HTR-8/SVneo (cell line): Measurements from ENCODE around the gene AP1G2.

Experiments used
- DNase-seq: peaks from one replicate; pipeline ENCODE4 v3.0.0; 2011; ENCODE audit warnings: low spot score, mixed read lengths; ENCODE audit not compliant: insufficient read length
- FAIRE-seq: peaks from 2 replicates; lab custom pipeline; 2011; peaks lifted over from hg19 to GRCh38; lab: Jason Lieb, UNC

AP1G2 gene

DNA sequence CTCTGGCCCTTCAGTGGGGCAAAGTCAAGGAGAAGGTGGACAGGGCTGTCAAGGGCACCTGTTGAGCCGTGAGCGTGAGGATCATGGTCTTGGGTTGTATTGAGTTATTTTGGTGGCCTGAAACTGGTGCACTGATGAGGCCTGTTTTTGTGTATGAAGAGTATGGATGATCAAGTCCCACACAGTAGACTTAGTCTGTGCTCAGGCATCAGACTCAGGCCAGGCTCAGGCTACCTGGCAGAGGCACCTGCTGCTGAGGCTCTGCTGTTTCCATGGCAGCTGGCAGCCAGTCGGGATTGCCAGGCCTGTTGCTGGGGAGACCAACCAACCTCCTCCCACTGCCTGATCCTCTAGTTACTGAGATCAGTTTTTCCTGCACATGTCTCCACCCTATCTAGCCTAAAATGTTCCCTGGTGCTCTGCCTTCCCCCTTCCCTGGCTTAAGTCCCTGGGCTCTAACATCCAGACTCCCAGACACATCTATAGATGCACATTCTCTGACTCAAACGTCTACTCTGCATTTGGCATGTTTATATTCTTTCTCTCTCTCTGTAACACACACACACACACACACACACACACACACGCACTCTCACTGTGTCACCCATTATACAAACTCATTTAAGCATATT is 5.9 kb upstream of the AP1G2 start:
- no peak for FAIRE-seq
- DNase-seq: no peak

DNA sequence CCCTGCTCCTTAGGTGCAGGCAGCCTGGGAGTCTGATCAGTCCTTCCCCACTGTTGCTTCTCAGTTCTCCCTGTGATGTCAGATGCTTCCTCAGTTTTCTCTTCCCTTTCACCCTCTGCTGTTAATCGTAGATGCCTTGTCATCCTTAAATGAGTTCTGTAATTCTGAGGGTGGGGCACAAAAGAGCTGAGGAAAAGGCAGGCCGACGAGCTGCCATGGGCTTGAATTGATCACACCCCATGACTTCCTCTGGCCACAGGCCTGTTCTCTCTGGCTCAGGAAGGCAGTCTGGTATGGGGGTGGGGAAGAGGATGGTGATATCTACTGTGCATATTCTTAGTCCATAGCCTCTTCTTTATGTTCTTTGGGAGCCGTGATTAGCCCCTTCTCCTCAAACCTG is 5.2 kb upstream of the AP1G2 start:
- DNase-seq (no peak), FAIRE-seq (no peak)

DNA sequence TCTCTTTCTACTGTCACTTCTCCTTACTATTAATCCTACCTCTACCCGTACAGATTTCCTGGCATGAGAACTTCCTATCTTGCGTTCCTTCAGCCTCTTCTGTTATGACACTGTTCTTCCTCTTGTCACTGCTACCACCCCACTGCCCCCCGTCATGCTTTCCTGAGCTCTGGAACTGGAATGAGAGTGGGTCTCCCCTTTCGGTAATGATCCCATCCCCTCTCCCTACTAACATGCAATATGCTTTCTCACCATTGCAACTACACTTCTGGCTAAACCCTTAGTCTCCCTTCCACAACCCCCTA is 4.9 kb upstream of the AP1G2 start:
- DNase-seq: no peak
- no peak for FAIRE-seq

DNA sequence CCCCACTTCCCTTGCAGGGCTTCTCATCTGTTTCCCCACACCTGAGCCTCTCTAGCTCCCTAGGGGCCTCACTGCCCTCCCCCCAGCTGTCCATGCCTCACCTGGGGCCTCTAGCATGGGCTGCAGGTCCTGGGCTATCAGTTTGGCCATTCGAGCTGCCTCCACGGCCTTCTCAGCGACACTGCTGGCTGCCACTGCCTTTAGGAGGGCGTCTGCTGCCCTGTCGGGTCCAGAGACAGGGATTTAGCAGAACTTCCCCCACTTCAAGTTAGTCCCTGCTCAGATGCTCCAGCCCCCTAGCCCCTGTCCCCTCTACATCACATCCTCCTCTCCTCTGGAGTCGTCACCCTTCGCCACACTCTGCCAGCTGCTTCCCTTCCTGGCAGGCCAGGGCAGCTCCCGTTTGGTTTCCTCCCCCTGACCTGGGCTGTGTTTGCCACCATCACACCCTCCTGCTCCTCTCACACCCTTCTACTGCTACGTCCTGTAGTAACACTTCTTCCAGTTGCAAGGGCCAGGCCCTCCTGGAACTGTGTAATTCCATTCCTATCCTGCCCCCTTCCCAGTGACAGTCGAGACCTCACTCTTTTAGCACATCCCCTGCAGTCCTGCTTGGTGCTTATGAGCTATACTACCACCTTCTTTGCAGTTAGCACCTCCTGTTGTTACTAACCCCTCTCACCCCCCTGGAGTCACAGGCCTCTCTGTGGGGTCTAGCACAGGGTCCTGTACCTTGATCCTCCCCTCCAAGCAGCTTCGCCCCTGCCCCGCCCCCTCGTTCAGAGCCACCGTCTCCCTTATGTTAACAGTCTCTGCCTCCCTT is 4.3 kb upstream of the AP1G2 start:
- DNase-seq: no peak
- FAIRE-seq: no peak

DNA sequence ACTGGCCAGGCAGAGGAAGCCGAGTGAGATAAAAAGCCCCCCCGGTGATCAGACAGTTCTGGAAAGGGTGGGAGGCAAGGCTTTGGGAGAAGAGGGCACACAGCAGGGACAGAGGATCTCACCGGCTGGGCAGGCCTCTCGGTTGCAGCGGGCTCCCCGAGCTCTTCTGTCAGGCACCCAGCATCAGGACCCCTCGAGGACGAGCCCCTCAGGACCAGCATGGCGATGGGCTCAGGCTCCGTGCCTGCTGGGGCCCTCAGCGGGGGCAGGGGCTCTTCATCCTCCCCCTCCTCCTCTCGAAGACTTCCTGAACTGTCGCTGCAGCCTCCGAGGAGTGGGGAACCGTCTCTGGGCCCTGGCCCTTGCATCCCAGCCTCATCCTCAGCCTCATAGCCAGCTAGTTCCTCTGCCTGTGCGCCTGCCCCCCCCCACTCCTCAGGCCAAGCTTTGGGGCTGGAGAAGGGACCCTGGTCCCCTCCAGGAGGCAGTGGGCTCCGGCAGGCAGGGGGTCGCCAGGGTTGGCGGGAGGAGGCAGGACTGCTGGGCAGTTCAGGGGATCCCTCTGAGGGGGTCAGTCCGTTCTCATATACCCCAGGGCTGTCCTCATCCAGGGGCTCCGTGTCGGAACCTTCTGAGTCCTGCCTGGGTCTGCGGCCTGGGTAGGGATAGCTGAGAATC is 3.4 kb upstream of the AP1G2 start:
- no peak for DNase-seq
- FAIRE-seq: no peak

DNA sequence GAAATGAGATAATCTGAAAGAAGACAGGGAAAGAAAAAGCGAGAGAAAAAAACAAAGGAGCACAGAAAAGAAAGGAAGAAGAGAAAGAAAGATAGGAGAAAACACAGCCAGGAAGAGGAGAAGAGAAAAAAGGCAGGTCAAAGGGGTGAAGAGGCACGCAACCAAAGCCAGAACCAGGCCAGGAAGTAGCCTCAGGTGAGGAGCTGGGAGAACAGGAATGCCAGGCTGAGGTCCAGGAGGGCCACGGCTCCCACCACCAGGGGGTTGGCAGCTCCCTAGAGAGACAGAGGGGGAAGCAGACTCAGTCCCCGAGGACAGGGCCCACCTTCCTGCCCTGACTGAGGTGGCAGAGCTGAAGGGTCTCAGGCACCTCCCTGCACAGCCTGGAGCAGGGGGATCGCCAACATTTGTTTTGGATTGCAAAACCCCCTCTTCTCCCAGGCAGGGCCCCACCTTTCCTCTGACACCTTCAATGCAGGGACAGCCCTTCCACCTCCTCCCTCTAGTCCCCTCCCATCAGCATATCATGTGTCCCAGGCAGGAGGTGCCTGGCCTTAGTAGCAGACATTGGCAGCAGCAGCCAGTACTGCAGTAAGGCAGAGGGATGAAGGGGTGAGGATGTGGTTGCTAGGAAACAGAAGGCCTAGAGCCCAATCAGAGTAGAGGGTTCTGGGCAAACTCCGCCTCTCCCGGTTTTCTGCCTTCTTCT is 2.0 kb upstream of the AP1G2 start:
- FAIRE-seq: no peak
- no peak for DNase-seq

DNA sequence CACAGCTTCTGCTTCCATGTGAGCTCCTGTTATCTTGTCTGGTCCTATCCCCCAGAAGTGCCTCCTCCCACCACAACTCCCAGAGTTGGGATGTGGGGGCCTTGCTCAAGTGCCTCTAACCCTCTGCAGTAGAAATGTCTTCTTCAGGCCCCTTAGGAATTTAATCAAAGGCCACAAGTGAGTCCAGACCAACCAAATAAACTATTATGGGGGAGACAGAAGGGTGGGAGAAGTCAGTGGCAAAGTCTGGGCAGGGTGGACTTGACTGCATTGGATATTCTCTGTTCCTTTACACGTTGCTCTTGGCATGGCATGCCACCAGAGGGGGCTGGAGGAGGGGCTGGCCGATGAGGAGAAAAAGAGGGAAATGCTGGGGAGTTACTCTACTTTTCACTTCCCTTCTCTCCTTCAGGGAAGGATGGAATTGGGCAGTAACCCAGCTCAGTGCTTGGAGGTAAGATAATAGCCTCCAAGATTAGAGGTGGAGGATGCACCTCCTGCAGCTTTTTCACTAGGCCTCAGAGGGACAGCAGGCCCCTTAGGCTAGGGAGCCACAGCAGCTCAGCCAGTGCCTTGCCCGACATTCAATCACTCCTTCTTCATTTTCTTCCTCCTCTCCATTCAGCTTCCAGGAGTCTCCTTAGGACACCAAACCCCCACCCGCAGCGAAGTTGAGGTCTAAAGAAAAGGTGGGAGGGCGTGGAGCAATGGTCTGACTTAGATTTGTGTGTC is 1.2 kb upstream of the AP1G2 start:
- DNase-seq: no peak
- no peak for FAIRE-seq

DNA sequence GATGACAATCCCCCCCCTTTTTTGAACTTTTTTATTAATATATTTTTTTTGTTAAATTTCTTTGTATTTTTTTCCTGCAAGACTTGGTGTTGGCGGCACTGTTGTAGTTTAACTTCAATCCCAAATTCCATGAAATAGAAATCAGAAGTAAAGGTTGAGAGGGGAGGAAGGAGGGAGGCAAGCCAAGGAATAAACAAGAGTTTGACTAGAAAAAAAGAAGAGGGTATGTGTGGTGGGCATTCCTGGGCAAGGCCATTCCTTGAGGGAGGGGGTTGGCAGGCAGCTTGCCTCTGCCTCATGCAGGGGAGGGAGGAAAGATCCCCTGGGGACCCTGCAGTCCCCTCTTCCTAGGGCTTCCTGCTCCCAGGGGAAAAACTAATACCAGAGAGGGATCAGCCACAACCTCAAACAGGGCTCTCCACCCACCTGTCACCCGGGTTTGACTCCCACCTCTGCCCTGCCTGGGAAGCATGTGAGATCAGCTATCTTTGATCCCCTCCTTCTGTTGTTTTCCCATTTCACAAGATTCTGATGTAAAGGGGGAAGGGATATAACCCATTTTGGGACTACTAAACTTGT is 519 bp upstream of the AP1G2 start:
- no peak for FAIRE-seq
- DNase-seq: no peak

DNA sequence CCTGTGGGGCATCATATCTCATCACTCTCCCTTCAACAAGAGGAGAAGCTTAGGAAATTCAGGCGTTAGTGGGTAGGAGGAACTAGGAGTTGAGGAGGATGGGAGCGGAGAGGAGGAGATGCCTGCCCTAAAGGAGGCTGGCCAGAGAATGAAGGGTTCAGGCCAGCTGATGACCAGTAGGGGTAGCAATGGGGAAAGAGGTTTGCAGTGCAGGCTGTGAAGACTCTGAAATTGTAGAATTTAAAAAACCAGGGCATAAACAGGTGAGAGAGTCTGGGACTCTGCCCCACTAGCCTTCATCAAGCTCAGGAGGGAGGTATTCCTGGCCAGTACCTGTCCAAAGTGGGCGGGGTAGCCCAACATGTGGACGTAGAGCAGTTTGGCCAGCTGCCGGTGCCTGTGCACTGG is 809 bp downstream of the AP1G2 start:
- DNase-seq: no peak
- FAIRE-seq: no peak

DNA sequence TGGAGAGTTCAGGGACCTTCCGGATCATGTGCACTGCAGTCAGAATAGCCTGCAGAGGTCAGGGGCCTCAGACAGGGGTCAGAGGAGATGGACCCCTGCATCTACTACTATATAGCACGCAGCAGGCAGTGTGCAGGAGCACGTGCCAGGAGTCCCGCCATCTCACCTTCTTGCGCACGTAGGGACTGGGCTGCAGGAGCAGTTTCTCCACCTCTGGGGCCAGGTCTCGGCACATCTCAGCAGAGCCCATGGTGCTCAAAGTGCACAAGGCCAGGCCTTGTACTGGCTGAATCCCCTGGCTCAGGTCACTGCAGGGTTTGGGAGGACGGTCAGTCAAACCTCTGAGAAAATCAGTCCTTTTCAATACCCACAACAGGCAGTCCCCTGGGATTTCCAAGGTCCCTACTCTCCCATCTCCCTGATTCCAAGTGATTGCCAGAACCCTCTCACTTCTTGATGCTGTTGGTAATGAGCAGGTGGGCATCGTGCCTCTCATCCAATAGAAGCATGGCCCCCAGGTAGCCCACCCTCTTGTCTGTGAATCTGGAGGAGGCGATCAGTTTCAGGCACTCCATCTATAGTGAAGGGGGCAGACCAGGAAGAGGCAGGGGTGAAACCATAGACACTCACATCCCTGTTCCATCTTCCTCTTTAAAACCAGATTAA is 1.3 kb downstream of the AP1G2 start:
- FAIRE-seq (no peak), DNase-seq (no peak)

DNA sequence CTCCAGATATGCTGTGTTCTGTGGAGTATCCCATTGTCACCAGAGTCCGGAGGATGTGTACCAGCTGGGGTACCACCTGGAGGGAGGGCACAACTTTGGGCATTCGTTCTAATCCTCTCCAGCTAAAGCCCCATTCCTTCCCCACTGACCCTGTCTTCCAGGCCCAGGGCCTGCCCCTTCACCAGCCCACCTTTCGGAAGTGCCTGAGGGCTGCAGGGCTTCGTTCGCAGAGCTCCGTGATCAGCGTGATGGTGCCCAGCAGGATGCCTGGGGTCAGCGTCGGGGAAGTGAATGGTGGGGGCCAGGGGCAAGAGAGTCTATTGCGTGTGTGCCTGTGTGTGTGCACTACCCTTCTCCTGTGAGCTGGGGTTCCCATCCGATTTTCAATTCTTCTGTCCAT is 2.0 kb downstream of the AP1G2 start:
- DNase-seq: no peak
- FAIRE-seq: no peak

DNA sequence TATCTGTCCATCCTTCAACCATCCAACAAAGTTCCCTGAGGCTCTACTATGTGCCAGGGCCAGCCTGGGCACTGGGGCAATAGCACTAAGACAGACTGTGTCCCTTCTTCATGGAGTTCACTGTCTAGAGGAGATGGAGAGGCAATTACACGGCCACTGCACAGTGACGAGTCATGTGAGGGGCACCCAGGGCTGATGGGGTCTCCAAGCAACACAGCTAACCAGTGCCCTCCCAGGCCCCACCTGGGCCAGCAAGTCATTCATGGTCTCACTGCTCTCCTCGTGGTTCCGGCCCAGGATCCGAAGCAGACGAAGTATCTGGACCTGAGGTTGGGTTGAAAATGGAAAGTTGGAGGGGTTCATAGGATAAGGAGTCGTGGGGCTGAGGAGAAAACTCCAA is 2.7 kb downstream of the AP1G2 start:
- FAIRE-seq: no peak

DNA sequence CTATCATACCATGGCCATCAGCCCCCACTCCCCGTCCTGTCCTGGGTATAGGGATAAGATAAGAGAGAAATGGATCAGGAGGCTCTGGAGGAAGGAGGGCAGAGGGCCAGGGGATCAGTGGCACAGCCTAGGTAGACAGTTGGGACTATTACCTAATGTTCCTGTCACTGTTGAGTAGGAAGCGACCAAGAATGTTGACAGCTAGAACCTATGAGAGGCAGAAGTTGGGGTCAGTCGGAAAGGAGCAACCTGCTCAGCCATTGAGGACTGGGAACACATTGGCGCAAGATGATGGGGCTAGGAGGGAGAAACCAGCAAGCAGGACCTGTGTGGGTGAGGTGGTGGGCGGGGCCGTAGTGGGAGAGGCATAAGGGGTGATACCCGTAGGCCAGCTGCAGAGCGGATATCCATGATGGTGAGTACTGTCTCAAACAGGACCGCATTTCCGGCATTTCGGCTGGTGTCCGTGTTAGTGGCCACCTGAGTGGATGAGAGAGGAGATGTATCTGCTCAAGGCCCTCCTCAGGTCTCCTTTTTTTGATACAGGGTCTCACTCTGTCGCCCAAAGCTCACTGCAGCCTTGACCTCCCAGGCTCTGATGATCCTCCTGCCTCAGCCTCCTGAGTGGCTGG is 3.3 kb downstream of the AP1G2 start:
- FAIRE-seq: no peak
- no peak for DNase-seq

More for the DNA sequence above, 2.7 kb downstream of the AP1G2 start:
- DNase-seq: no peak

DNA sequence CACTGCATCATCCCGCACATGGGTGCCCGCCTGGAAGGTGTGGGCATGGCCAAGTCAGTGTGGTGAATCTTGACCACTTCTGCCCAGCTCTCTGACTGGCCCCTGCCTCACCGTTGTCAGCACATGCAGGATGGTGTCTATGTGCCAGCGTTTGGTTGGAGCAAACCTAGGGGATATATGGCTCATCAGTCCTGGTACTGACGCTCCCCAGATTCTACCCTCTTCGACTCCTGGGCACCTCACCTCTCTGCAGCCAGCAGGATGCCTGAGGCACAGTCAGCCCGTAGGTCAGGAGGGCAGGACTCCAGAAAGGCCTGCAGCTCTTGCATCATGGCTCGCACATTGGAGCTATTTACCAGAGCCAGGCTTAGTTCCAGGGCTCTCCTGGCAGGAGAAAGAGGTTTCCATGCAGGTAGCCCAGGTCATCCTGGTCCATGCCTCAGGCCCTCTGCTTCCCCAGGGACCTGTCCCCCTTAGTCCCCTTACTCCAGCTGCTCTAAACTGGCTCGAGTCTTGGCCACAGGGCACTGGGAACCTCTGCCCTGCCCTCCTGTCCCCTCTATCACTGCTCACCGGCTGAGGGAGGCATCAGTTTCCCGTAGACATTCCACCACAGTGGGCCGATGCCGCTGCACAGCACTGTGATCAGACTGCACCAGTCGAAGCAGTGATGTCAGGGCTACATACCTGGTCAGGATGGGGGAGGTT is 4.0 kb downstream of the AP1G2 start:
- FAIRE-seq (no peak), DNase-seq (no peak)

DNA sequence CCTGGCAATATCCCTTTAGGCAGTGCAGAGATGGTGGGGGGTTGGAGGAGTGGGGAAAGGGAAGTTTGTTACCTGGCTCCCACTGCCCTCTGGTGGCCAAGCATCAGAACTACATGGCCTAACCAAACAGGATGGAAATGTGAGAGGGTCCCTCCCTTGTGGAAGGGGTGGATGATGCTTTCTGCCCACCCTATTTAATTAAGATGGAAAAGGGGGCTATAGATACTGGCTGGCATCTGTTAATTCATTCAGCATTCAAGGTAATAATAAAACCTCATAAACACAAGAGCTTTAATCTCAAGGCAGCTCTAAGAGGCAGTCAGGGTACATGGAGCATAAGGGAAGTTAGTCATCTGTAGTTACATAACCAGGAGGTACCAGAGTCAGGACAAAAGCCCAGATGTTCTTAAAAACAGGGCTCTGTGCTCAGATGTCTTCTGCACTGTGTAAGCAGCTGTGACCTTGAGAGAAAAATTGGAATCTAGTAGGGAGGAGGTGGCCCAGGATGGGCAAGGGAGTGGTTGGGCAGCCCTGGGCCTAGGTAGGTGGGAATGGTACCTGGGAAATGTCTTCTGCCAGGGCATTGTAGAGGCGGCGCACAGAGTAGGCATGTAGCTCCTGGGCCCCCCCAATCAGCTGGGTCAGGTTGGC is 4.6 kb downstream of the AP1G2 start:
- no peak for FAIRE-seq

DNA sequence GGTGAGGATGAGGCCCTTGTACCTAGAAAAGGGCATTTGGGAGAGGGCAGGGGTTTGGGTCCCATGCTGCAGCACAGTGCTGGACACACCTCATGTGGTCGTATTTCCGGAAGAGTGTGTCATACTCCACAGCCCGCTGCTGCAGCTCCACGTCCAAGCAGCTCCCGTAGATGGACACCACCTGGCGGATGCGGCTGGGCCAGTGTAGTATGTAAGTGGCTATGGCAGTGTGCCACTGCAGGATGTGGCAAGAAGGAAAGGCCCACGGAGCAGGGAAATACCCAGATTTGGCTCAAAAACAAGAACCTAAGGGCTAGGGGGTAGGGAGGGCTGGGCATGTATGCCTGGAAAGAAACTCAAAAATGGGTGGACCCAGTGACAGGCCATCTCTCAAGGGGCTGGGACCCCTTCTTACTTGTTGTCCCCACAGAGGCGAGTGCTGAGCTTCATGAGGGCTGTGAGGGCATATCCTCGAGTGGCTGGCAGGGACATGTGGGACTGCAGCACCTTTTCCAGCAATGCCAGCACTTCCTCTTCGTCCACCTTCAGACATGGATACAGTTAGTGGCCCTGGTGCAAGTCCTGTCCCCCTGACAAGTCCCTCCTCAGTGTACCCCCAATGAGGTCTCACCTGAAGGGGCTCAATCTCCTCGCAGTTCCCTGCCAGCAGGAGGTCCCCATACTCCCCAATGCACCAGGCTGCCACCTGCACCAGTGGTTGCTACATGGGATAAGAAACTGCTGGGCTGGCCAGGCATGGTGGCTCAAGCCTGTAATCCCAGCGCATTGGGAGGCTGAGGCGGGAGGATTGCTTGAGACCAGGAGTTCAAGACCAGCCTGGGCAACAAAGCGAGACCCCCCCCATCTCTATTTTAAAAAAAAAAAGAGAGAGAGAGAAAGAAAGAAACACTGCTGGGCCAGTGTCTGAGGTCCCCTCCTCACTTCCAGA is 5.4 kb downstream of the AP1G2 start:
- FAIRE-seq: no peak

More for the DNA sequence above, 4.6 kb downstream of the AP1G2 start:
- DNase-seq: no peak

DNA sequence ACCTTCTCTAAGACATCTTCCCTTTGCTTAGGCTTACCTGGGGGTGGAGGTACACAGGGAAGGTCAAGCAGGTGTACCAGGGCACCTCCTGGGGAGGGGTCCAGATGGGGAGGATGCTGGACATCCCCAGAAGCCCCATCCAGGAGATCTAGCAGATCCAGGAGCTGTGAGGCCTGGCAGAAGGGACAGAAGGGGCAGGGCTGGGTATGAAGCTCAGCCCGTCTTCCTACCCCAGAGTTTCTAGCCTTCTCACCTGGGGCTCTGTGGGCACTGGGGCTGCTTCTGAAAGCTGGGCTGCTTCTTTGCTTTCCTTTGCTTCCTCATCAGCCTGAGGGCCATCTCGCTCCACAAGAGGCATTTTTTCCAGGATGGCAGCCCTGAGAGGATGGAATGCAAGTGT is 6.3 kb downstream of the AP1G2 start:
- DNase-seq (no peak), FAIRE-seq (no peak)

More for the DNA sequence above, 5.4 kb downstream of the AP1G2 start:
- DNase-seq: no peak
